Epithelial cell of proximal tubule (primary cell): ENCODE measurements around the gene ADORA2B. TPM values are rescaled to one million over a fixed set of nuclear protein-coding genes. Genes with fewer than 3 reads are reported as not detected.
"Not testable (repeated sequence)": the region's sequence is repeated elsewhere in the genome, so short reads cannot be mapped to it uniquely, and the experiment has no call there.

Source experiments
- DNase-seq: peaks from one replicate; pipeline ENCODE4 v3.0.0-alpha.2; 2011; ENCODE audit warnings: low read depth
- H3K4me3 ChIP-seq: 2 replicates; pipeline ENCODE4 v1.5.1; 2011; ENCODE audit warnings: low read depth, mild to moderate bottlenecking, low read length
- CTCF ChIP-seq: conservative IDR thresholded peaks from 2 replicates; pipeline ENCODE4 v1.5.1; 2012; ENCODE audit warnings: low read depth, mild to moderate bottlenecking, low read length
- total RNA-seq: library from RNA; depleted of rRNA; stranded (reverse); fragments of >200 nt; gene quantifications from 2 replicates; pipeline ENCODE4 v1.2.3, GENCODE V29; 2015

Gene ADORA2B
- total RNA-seq, 1 donor from 2014 or later, result 16.9 TPM

DNA sequence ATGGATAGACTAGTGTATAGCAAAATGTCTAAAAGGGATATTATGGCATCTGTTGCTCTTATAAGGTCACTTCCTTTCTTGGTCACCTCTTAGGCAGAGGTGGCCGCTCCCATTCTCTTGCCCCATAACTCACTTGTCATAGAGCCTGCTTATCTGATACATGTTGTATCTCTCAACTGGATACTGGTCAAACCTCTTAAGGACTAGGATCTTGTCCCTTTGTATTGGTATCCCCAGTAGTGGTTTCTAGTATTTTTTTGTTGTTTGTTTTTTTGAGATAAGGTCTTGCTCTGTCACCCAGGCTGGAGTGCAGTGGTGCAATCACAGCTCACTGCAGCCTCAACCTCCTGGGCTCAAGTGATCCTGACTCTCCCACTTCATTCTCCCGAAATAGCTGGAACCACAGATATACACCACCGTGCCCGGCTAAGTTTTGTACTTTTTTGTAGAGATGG is 27.6 kb downstream of the ADORA2B start:
- DNase-seq, result no peak
- H3K4me3 ChIP-seq, result no peak overlapping the region
- no peak for TF ChIP-seq CTCF

- no peak overlapping the region for H3K4me3 ChIP-seq
- TF ChIP-seq CTCF, result no peak
- DNase-seq, result no peak
Measured at GRCh38 chr17:15973016-15973415, 28.1 kb downstream of the ADORA2B start.

- H3K4me3 ChIP-seq, result no peak overlapping the region
- DNase-seq, result no peak
- TF ChIP-seq CTCF, result no peak
Measured at GRCh38 chr17:15973834-15974233, 28.9 kb downstream of the ADORA2B start.

DNA sequence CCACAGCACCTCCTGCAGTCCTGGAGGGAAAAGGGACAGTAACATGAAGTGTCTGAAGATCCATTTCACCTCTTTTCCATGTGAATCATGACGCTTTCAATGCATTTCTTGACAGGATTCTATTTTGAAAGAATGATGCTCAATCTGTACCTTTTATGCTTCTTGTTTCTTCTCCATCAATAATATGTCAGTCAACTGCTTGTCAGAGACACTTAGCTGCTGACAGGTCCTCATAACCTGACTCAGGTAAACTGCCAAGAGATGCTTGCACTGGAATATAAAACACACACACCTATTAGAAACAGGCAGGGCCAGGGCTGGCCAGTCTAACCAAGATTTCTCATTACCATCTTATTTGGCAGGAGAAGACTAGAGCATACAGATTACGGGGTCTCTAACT is 33.0 kb downstream of the ADORA2B start:
- H3K4me3 ChIP-seq, result no peak overlapping the region
- TF ChIP-seq CTCF, result no peak
- DNase-seq, result no peak

GRCh38 chr17:15978606-15979005 is 33.7 kb downstream of the ADORA2B start:
- H3K4me3 ChIP-seq, result no peak overlapping the region
- TF ChIP-seq CTCF, result no peak
- DNase-seq, result no peak

- not testable (repeated sequence) for H3K4me3 ChIP-seq, DNase-seq
Measured at GRCh38 chr17:15979013-15979412, 34.1 kb downstream of the ADORA2B start.

DNA sequence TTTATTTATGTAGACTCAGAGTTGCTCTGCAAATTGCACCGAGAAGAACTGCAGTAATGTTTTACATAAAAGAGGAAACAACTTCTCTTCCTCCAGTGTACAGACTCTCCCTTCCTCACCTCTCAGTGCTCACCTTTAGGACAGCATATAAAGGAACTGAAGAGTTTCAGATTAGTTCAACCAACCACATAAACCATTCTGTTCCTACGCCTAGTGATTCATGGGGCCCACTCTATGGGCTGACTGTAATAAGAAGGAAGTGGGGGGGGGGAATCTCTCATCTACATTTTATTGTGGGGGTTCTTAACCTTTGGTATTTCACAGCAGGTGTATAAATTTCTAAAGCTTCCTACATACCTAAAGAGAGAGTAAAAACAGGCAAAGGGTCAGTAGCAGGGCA is 36.3 kb downstream of the ADORA2B start:
- no peak for TF ChIP-seq CTCF
- no peak for DNase-seq
- H3K4me3 ChIP-seq, result no peak overlapping the region
